ENCODE results near the gene PPFIA2.

PPFIA2 gene

DNA sequence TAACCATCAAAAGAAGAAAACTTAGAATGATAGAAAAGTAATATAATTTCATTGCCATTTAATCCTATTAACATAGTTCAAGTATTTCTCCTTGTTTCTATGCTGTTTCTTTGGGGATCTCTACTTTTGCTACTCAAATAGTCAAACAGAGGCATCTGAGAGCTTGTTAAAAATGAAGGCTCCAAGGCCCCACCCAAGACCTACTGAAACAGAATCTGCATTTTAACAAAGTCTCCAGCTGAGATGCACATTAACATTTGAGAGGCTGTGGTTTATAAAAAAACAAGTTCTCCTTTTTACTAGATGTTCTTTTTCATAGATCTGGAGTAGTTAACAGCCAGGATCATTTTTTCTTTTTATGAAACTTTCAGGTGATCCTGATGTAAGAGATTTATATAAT lies 31.8 kb downstream of the PPFIA2 start:
- H3K9me3 ChIP-seq (ENCODE audit: control insufficient read depth, insufficient read depth, low read depth, low read length), result no peaks in the 10 kb centered on the region
- H3K36me3 ChIP-seq (ENCODE audit: control insufficient read depth, insufficient read depth, low read length), result no peaks in the 10 kb centered on the region
- H3K4me3 ChIP-seq (ENCODE audit: low read depth, low read length), result no peak overlapping the region
- H3K27me3 ChIP-seq (ENCODE audit: control insufficient read depth, insufficient read depth, low read length), result no peaks in the 10 kb centered on the region
- H3K9ac ChIP-seq (ENCODE audit: low read length), result no peak overlapping the region
- H3K27ac ChIP-seq (ENCODE audit: low read depth, low read length), result no peak overlapping the region
- peaks cover 17% of the 10 kb centered on the region for H3K4me1 ChIP-seq (ENCODE audit: control insufficient read depth, insufficient read depth, low read length)

DNA sequence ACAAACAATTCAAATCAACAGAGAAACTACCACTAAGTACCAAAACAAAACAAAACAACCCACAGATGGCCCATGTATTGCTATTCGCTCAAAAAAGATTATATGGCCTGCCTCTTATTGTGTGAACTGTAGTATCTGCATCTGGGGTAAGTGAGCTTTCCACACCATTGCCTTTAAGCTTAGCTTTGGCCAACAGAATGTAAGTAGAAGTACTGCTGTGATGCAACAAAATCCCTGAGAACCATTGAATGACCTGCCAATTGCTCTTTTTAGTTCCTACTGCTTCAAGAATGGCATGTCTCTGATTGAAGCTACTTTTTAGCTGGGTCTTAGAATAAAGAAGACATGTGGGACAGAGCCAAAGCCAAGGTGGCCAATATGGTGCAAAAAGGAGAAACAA lies 32.5 kb downstream of the PPFIA2 start:
- H3K27me3 ChIP-seq (ENCODE audit: control insufficient read depth, insufficient read depth, low read length), result no peaks in the 10 kb centered on the region
- H3K4me1 ChIP-seq (ENCODE audit: control insufficient read depth, insufficient read depth, low read length), result peaks cover 17% of the 10 kb centered on the region
- H3K36me3 ChIP-seq (ENCODE audit: control insufficient read depth, insufficient read depth, low read length), result no peaks in the 10 kb centered on the region
- no peak overlapping the region for H3K27ac ChIP-seq (ENCODE audit: low read depth, low read length)
- H3K9ac ChIP-seq (ENCODE audit: low read length), result no peak overlapping the region
- no peaks in the 10 kb centered on the region for H3K9me3 ChIP-seq (ENCODE audit: control insufficient read depth, insufficient read depth, low read depth, low read length)
- no peak overlapping the region for H3K4me3 ChIP-seq (ENCODE audit: low read depth, low read length)

DNA sequence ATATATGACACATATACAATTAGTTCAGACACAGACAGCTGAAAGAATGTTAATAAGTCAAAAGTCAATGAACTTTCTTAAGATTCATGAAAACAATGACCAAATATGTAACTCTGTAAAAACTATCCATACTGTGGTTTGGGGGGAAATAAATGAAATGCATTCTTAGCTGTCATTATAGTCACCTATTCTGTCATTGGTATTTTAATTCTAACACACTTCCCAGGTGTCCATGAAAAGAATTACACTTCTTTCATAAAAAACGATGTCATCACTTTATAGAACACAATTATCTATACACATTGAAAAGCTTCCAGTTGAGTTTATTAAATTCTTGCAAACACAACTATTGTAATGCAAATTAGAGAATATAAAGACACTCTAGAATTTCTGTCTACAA lies 35.8 kb downstream of the PPFIA2 start:
- H3K4me3 ChIP-seq (ENCODE audit: low read depth, low read length), result no peak overlapping the region
- no peaks in the 10 kb centered on the region for H3K27me3 ChIP-seq (ENCODE audit: control insufficient read depth, insufficient read depth, low read length)
- H3K9ac ChIP-seq (ENCODE audit: low read length), result no peak overlapping the region
- no peak overlapping the region for H3K27ac ChIP-seq (ENCODE audit: low read depth, low read length)
- H3K9me3 ChIP-seq (ENCODE audit: control insufficient read depth, insufficient read depth, low read depth, low read length), result no peaks in the 10 kb centered on the region
- H3K36me3 ChIP-seq (ENCODE audit: control insufficient read depth, insufficient read depth, low read length), result no peaks in the 10 kb centered on the region
- H3K4me1 ChIP-seq (ENCODE audit: control insufficient read depth, insufficient read depth, low read length), result peaks cover 17% of the 10 kb centered on the region

DNA sequence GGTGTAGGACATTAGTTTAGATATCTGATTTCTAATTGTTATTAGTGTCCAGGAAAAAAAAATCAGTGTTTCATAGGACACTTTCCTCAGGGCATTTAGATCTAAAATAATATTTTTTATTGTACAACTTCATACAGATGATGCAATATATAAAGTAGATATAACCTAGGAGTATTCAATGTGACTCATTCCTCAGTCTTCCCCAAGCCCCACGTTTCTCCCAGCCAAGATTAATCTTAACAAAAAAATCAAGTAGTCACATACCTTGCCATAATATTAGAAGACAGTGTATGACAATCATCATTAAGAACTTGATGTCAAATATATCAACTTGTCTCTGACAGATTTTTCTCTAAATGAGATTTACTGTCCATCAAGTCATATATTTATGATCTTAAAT lies 37.1 kb downstream of the PPFIA2 start:
- Histone ChIP-seq H3K27ac (ENCODE audit: low read depth, low read length) (no peak overlapping the region), H3K4me1 (ENCODE audit: control insufficient read depth, insufficient read depth, low read length) (peaks cover 6% of the 10 kb centered on the region), H3K4me3 (ENCODE audit: low read depth, low read length) (no peak overlapping the region), H3K9me3 (ENCODE audit: control insufficient read depth, insufficient read depth, low read depth, low read length) (no peaks in the 10 kb centered on the region), H3K27me3 (ENCODE audit: control insufficient read depth, insufficient read depth, low read length) (no peaks in the 10 kb centered on the region), H3K36me3 (ENCODE audit: control insufficient read depth, insufficient read depth, low read length) (no peaks in the 10 kb centered on the region), H3K9ac (ENCODE audit: low read length) (no peak overlapping the region)

DNA sequence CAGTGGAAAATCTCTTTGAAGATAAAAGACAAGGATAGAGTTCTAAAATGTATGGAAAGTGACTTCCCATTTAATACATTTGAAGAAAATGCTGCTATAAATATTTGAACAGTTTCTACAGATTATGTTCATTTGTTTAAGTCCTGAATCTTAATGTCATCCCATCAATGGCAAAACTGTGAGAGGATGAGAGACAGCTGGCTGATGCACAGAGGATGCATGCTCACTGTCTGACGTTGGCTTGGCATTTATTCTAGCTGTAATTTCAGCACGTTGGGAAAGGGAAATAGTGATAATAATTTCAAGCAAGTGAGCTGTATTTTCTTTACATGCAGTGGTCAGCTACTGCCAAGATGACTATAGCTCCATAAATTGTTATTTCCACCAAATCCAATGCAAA lies 40.5 kb downstream of the PPFIA2 start:
- Histone ChIP-seq H3K4me3 (ENCODE audit: low read depth, low read length) (no peak overlapping the region), H3K27ac (ENCODE audit: low read depth, low read length) (no peak overlapping the region), H3K36me3 (ENCODE audit: control insufficient read depth, insufficient read depth, low read length) (no peaks in the 10 kb centered on the region), H3K27me3 (ENCODE audit: control insufficient read depth, insufficient read depth, low read length) (no peaks in the 10 kb centered on the region), H3K9ac (ENCODE audit: low read length) (no peak overlapping the region), H3K4me1 (ENCODE audit: control insufficient read depth, insufficient read depth, low read length) (no peaks in the 10 kb centered on the region), H3K9me3 (ENCODE audit: control insufficient read depth, insufficient read depth, low read depth, low read length) (no peaks in the 10 kb centered on the region)

DNA sequence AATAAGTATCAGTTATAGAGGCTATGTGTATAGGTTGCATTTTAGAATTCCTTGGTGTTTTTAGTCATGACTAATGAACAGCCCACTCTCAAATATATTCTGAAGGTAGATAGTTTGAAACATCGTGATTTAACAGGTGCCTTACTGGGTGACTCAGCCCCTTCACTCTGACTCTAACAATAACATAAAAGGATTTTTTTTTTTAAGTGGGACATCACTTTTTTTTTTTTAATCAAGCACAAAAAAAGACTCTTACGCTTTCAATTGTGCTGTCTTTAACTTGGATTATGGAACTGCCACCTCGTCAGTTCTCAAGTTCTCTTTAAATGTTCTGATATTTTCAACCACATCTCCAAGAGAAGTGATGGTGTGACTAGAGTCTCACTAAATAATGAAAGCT lies 46.6 kb downstream of the PPFIA2 start:
- Histone ChIP-seq H3K27me3 (ENCODE audit: control insufficient read depth, insufficient read depth, low read length) (no peaks in the 10 kb centered on the region), H3K9me3 (ENCODE audit: control insufficient read depth, insufficient read depth, low read depth, low read length) (no peaks in the 10 kb centered on the region), H3K4me1 (ENCODE audit: control insufficient read depth, insufficient read depth, low read length) (no peaks in the 10 kb centered on the region), H3K9ac (ENCODE audit: low read length) (no peak overlapping the region), H3K27ac (ENCODE audit: low read depth, low read length) (no peak overlapping the region), H3K4me3 (ENCODE audit: low read depth, low read length) (no peak overlapping the region), H3K36me3 (ENCODE audit: control insufficient read depth, insufficient read depth, low read length) (no peaks in the 10 kb centered on the region)

DNA sequence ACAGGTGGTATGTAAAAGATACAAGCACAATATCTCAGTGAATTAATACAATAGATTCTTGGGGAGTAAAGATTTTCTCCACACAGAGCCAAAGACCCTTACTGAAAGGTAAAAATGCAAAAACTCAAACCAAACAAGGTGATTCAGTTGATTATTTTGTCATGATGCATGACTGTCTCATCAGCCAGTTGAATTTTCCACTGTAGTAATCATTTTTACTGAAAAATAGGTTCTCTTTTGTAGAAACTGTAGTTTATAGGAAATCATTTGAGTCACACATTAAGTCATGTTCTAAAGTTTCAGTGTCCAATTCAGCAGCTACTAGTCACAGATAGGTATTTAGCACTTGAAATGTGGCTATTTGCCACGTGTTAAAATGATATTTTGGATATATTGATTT lies 53.6 kb downstream of the PPFIA2 start:
- no peaks in the 10 kb centered on the region for H3K36me3 ChIP-seq (ENCODE audit: control insufficient read depth, insufficient read depth, low read length)
- H3K27me3 ChIP-seq (ENCODE audit: control insufficient read depth, insufficient read depth, low read length), result no peaks in the 10 kb centered on the region
- no peaks in the 10 kb centered on the region for H3K4me1 ChIP-seq (ENCODE audit: control insufficient read depth, insufficient read depth, low read length)
- H3K9me3 ChIP-seq (ENCODE audit: control insufficient read depth, insufficient read depth, low read depth, low read length), result no peaks in the 10 kb centered on the region
- no peak overlapping the region for H3K9ac ChIP-seq (ENCODE audit: low read length)
- H3K4me3 ChIP-seq (ENCODE audit: low read depth, low read length), result no peak overlapping the region
- no peak overlapping the region for H3K27ac ChIP-seq (ENCODE audit: low read depth, low read length)

DNA sequence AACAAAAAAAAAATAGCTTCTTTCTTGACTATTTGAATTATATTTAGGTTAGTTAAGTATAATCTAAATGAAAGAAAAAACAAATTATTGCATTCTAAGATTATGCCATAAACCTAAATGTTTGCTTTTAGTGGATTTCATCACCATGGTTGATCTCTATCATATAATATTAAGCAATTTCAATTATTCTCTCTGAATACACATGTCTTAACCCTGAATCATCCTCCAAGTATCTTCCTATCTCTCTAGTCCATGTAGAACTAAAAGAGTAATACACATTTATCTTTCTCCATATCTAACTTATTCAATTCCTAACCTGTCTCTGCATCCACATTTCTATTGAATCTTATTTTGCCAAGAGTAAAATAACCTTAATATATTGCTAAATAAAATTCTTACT lies 59.6 kb downstream of the PPFIA2 start:
- no peaks in the 10 kb centered on the region for H3K36me3 ChIP-seq (ENCODE audit: control insufficient read depth, insufficient read depth, low read length)
- H3K4me3 ChIP-seq (ENCODE audit: low read depth, low read length), result no peak overlapping the region
- H3K9me3 ChIP-seq (ENCODE audit: control insufficient read depth, insufficient read depth, low read depth, low read length), result 0 out of 2 replicates have a peak, but pooled peaks cover 2% of the 10 kb centered on the region
- no peaks in the 10 kb centered on the region for H3K4me1 ChIP-seq (ENCODE audit: control insufficient read depth, insufficient read depth, low read length)
- no peak overlapping the region for H3K9ac ChIP-seq (ENCODE audit: low read length)
- no peaks in the 10 kb centered on the region for H3K27me3 ChIP-seq (ENCODE audit: control insufficient read depth, insufficient read depth, low read length)
- H3K27ac ChIP-seq (ENCODE audit: low read depth, low read length), result no peak overlapping the region

DNA sequence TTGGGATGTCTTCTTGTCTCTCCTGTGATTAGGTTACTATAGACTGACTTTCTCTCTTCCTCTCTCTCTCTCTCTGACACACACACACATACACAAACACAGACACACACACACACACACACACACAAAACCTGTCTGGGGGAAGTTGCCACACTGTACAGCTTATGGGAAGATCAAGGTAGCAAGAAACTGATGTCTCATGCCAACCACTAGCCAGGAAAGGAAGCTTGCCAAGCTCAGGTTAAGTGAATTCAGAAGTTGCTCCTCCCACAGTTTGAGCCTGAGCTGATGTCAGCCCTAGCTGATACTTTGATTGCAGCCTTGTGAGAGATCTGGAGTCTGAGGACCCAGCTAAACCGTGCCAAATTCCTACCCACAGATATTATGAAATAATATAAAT lies 67.1 kb downstream of the PPFIA2 start:
- H3K4me1 ChIP-seq (ENCODE audit: control insufficient read depth, insufficient read depth, low read length), result no peaks in the 10 kb centered on the region
- no peak overlapping the region for H3K9ac ChIP-seq (ENCODE audit: low read length)
- H3K9me3 ChIP-seq (ENCODE audit: control insufficient read depth, insufficient read depth, low read depth, low read length), result peaks cover 9% of the 10 kb centered on the region; the same call in 1 of the 2 replicates
- no peaks in the 10 kb centered on the region for H3K36me3 ChIP-seq (ENCODE audit: control insufficient read depth, insufficient read depth, low read length)
- H3K27ac ChIP-seq (ENCODE audit: low read depth, low read length), result no peak overlapping the region
- H3K27me3 ChIP-seq (ENCODE audit: control insufficient read depth, insufficient read depth, low read length), result no peaks in the 10 kb centered on the region
- no peak overlapping the region for H3K4me3 ChIP-seq (ENCODE audit: low read depth, low read length)

DNA sequence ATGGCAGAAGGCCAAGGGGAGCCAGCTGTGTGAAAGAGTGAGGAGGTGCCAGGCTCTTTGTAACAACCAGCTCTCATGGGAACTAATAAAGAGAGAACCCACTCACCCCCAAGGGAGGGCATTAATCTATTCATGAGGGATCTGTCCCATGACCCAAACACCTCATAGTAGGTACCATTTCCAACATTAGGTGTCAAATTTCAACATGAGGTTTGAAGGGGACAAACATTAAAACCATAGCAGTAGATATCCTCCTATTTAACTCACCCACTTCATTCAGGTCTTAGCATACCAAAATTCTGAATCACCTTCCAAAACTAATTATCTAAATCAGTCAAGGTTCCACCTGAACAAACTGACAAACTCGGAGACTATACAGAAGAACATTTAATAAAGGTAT lies 75.3 kb downstream of the PPFIA2 start:
- Histone ChIP-seq H3K27me3 (ENCODE audit: control insufficient read depth, insufficient read depth, low read length) (no peaks in the 10 kb centered on the region), H3K9me3 (ENCODE audit: control insufficient read depth, insufficient read depth, low read depth, low read length) (no peaks in the 10 kb centered on the region), H3K27ac (ENCODE audit: low read depth, low read length) (no peak overlapping the region), H3K4me1 (ENCODE audit: control insufficient read depth, insufficient read depth, low read length) (no peaks in the 10 kb centered on the region), H3K36me3 (ENCODE audit: control insufficient read depth, insufficient read depth, low read length) (no peaks in the 10 kb centered on the region), H3K9ac (ENCODE audit: low read length) (no peak overlapping the region), H3K4me3 (ENCODE audit: low read depth, low read length) (no peak overlapping the region)

DNA sequence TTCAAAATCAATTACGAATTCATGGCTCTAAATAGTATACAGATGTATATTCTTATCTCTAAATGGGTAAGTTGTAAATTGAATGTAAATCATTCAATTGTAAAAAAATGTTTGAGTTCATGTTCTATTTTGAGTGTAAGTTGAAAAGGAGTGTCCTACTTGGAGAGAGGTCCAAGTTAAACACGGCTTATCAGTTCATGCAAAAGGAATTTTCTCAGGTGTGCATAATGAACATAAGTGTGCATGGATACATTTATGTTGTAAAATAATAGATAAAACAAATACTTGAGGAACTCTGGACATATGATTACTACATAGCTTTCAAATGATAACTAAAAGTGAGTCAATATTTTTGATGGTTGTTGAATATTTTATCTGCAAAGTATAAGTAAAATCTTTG lies 79.5 kb downstream of the PPFIA2 start:
- H3K4me3 ChIP-seq (ENCODE audit: low read depth, low read length), result no peak overlapping the region
- H3K9ac ChIP-seq (ENCODE audit: low read length), result no peak overlapping the region
- H3K4me1 ChIP-seq (ENCODE audit: control insufficient read depth, insufficient read depth, low read length), result no peaks in the 10 kb centered on the region
- no peaks in the 10 kb centered on the region for H3K9me3 ChIP-seq (ENCODE audit: control insufficient read depth, insufficient read depth, low read depth, low read length)
- H3K36me3 ChIP-seq (ENCODE audit: control insufficient read depth, insufficient read depth, low read length), result no peaks in the 10 kb centered on the region
- H3K27me3 ChIP-seq (ENCODE audit: control insufficient read depth, insufficient read depth, low read length), result no peaks in the 10 kb centered on the region
- H3K27ac ChIP-seq (ENCODE audit: low read depth, low read length), result no peak overlapping the region

DNA sequence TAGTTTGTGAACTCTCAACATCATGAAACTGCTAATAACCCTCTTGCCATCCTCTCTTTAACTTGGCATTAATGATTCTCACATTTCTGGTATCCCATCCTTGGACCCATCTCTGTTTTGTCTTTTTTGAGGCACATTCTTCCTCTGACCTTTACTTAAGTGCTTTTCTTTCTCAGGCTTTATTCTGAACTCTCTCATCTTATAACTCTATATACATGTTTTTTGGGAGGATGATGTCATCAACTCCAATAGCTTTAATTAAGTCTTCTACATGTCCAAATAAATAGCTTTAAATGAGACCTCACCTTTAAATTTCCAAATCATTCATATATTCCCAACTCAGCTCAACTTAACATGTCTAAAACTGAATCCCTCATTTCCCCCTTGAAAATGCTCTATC lies 88.4 kb downstream of the PPFIA2 start:
- Histone ChIP-seq H3K27ac (ENCODE audit: low read depth, low read length) (no peak overlapping the region), H3K4me3 (ENCODE audit: low read depth, low read length) (no peak overlapping the region), H3K9me3 (ENCODE audit: control insufficient read depth, insufficient read depth, low read depth, low read length) (no peaks in the 10 kb centered on the region), H3K9ac (ENCODE audit: low read length) (no peak overlapping the region), H3K36me3 (ENCODE audit: control insufficient read depth, insufficient read depth, low read length) (no peaks in the 10 kb centered on the region), H3K27me3 (ENCODE audit: control insufficient read depth, insufficient read depth, low read length) (no peaks in the 10 kb centered on the region), H3K4me1 (ENCODE audit: control insufficient read depth, insufficient read depth, low read length) (no peaks in the 10 kb centered on the region)

All from HUES6 (cell line).